OCI-LY3 (cell line): ENCODE results near the gene PNPLA7.

ENCODE experiments used
- EZH2phosphoT487 ChIP-seq: fragments of 200-600 bp; shearing (Covaris generic); IDR thresholded peaks from 2 replicates; pipeline ENCODE4 v1.6.1; 2018; ENCODE audit warnings: antibody characterized with exemption, mixed run types, low read depth
- TF ChIP-seq, protein P1 (sequence below): fragments of 200-600, 300-600 bp; sonication (generic); IDR thresholded peaks from 2 replicates; pipeline ENCODE4 v1.5.1; 2014; ENCODE audit warnings: antibody characterized with exemption, low read length, low read depth

DNA sequence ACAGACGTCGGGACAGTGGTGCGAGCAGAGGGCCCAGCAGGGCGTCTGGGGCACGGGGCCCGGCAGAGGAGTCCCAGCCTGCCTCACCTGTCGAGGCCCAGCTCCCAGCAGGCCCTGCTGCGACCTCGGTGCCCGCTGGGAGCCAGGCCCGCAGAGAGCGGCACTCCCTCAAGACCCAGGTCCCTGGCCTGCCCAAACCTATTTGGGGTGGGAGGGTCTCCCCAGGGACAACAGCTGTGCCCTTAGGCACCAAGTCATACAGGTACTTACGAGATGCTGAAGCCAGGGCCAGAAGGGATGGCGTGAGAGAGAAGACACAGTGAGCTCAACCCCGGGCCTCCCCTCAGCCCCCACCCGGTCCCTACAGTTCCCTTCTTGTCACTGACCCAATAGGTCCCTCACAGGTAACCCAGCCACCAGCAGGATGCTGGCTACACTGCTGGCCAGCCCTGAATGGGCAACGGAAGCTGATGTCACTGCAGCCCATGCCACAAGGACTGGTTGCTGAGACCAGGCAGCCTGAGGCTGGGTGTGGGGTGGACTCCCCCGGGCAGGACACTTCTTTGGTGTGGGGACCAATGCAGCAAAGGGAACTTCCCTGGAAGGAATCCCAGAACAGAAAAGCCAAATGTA lies 94.7 kb downstream of the PNPLA7 start:
- TF ChIP-seq, protein P1, sequence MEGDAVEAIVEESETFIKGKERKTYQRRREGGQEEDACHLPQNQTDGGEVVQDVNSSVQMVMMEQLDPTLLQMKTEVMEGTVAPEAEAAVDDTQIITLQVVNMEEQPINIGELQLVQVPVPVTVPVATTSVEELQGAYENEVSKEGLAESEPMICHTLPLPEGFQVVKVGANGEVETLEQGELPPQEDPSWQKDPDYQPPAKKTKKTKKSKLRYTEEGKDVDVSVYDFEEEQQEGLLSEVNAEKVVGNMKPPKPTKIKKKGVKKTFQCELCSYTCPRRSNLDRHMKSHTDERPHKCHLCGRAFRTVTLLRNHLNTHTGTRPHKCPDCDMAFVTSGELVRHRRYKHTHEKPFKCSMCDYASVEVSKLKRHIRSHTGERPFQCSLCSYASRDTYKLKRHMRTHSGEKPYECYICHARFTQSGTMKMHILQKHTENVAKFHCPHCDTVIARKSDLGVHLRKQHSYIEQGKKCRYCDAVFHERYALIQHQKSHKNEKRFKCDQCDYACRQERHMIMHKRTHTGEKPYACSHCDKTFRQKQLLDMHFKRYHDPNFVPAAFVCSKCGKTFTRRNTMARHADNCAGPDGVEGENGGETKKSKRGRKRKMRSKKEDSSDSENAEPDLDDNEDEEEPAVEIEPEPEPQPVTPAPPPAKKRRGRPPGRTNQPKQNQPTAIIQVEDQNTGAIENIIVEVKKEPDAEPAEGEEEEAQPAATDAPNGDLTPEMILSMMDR = no peak
- TF ChIP-seq EZH2phosphoT487 = no peak
